Esophagus muscularis mucosa (tissue), 3 donors: ENCODE results near the gene DOCK4.

Source experiments
- POLR2A ChIP-seq: fragments of 450-650 bp; IDR thresholded peaks from one replicate; pipeline ENCODE4 v1.6.1; 2017; ENCODE audit warnings: antibody characterized with exemption, moderate library complexity, mild to moderate bottlenecking, low read depth
- POLR2AphosphoS5 ChIP-seq, 2 donors: sonication (generic); formaldehyde crosslinking; IDR thresholded peaks; one replicate each; pipeline ENCODE4 v1.6.1; 2017; ENCODE audit warnings: antibody characterized with exemption in 2 of 2
- TF ChIP-seq, protein P1 (sequence below), 3 experiments: fragments of 200-600 bp in 2 of 3; fragments of 450-650 bp in 1 of 3; sonication (generic) in 2 of 3; IDR thresholded peaks; one replicate each; pipeline ENCODE4 v1.5.1; 2017 to 2019; ENCODE audit warnings: antibody characterized with exemption in 3 of 3, mild to moderate bottlenecking in 2 of 3, moderate library complexity in 1 of 3

DNA sequence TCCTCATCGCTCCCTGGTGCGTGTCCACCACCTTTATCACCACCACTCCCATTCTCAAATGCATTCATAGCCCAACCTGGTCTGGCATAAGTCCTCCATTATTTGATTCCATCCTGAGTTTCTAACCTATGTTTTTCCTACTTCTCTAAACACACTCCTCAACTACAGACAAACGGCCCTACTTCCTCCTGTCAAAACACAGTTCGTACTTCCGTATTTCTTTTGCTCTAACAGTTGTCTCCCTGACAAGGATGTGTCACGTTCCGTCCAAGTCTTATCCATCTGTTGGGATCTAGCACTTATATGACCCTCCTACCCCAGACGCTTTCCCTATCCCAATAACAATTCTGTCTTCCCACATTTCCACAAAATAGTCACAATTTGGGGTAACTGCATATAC, 46.8 kb downstream of the DOCK4 start:
- TF ChIP-seq, protein P1, sequence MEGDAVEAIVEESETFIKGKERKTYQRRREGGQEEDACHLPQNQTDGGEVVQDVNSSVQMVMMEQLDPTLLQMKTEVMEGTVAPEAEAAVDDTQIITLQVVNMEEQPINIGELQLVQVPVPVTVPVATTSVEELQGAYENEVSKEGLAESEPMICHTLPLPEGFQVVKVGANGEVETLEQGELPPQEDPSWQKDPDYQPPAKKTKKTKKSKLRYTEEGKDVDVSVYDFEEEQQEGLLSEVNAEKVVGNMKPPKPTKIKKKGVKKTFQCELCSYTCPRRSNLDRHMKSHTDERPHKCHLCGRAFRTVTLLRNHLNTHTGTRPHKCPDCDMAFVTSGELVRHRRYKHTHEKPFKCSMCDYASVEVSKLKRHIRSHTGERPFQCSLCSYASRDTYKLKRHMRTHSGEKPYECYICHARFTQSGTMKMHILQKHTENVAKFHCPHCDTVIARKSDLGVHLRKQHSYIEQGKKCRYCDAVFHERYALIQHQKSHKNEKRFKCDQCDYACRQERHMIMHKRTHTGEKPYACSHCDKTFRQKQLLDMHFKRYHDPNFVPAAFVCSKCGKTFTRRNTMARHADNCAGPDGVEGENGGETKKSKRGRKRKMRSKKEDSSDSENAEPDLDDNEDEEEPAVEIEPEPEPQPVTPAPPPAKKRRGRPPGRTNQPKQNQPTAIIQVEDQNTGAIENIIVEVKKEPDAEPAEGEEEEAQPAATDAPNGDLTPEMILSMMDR (IDR thresholded peaks at IDR 0.05), result no peak
- TF ChIP-seq POLR2AphosphoS5 (IDR thresholded peaks at IDR 0.05), result no peak
- TF ChIP-seq POLR2A, result no peak
